Glutamatergic neuron (in vitro differentiated cells): ENCODE results near the gene ATP7A. TPM values are rescaled to one million over a fixed set of nuclear protein-coding genes. Genes with fewer than 3 reads are reported as not detected.

Experiments
- DNase-seq: peaks from one replicate; pipeline ENCODE4 v3.0.0; 2022
- H3K27ac Mint-ChIP-seq: one replicate; pipeline ENCODE4 v1.8.0; 2020; ENCODE audit warnings: mild to moderate bottlenecking, mixed read lengths, inconsistent platforms; ENCODE audit not compliant: unreplicated experiment
- H3K27me3 Mint-ChIP-seq: one replicate; pipeline ENCODE4 v1.8.0; 2020; ENCODE audit warnings: mild to moderate bottlenecking, moderate library complexity, mixed read lengths, inconsistent platforms; ENCODE audit not compliant: unreplicated experiment
- H3K36me3 Mint-ChIP-seq: one replicate; pipeline ENCODE4 v1.8.0; 2020; ENCODE audit warnings: mild to moderate bottlenecking, mixed read lengths, inconsistent platforms; ENCODE audit not compliant: unreplicated experiment
- H3K4me1 Mint-ChIP-seq: one replicate; pipeline ENCODE4 v1.8.0; 2020; ENCODE audit warnings: mild to moderate bottlenecking, low read depth, mixed read lengths, inconsistent platforms; ENCODE audit not compliant: unreplicated experiment
- H3K4me3 Mint-ChIP-seq: one replicate; pipeline ENCODE4 v1.8.0; 2020; ENCODE audit warnings: mild to moderate bottlenecking, mixed read lengths, inconsistent platforms; ENCODE audit not compliant: unreplicated experiment
- H3K9me3 Mint-ChIP-seq: one replicate; pipeline ENCODE4 v1.8.0; 2020; ENCODE audit warnings: mild to moderate bottlenecking, moderate library complexity, mixed read lengths, inconsistent platforms; ENCODE audit not compliant: unreplicated experiment
- total RNA-seq: library from RNA; stranded (reverse); fragmentation: NEBNext Ultra II Directional; extraction: Animal tissue kit (Norgen Biotek cat#: 25700); gene quantifications from one replicate; pipeline ENCODE4 v1.2.1, GENCODE V29; 2021; ENCODE audit not compliant: unreplicated experiment
- TF ChIP-seq, protein P1 (sequence below): fragments of 200-600 bp; sonication (generic); IDR thresholded peaks from one replicate; pipeline ENCODE4 v1.5.0; 2021; ENCODE audit not compliant: partially characterized antibody, unreplicated experiment

Gene ATP7A
- total RNA-seq, 1 donor from 2014 or later = 11.5 TPM

DNA sequence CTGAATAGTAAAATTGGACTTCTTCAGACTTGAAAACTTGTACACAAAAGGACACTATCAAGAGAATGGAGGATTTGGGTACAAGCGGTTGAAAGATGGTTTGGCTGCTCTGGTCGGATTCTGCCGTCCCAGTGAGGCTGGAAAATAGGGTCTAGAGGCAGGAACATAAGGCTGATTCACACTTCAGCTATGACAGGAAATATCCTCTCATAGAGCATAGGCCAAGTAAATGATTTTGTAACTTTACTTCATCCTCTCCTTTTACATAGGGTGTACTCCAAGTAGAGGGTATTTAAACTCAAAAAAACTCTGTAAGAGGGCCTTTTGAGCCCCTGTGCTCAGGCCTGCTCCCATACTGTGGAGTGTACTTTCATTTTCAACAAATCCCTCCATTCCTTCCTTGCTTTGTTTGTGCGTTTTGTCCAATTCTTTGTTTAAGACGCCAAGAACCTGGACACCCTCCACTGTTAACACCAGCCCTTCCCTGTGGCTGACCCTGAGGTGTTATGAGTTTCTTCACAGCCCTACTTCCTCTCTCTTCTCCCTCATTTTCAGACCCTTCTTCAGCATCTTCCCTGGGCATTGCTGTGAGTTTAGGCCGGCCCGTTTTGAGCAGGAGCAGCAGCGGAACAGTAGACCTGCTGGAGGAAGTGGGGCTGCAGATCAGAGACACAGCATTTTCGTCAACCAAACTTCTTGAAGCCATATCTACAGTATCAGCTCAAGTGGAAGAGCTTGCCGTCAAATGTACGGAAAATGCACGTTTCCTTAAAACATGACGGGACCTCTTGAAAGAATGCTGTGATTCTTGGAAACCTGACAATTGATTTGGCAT lies 51.8 kb downstream of the ATP7A start:
- Mint-ChIP-seq H3K9me3 (no peaks in the 10 kb centered on the region), H3K4me3 (no peak overlapping the region), H3K4me1 (no peaks in the 10 kb centered on the region), H3K27ac (no peak overlapping the region), H3K36me3 (no peaks in the 10 kb centered on the region), H3K27me3 (no peaks in the 10 kb centered on the region)
- TF ChIP-seq, protein P1, sequence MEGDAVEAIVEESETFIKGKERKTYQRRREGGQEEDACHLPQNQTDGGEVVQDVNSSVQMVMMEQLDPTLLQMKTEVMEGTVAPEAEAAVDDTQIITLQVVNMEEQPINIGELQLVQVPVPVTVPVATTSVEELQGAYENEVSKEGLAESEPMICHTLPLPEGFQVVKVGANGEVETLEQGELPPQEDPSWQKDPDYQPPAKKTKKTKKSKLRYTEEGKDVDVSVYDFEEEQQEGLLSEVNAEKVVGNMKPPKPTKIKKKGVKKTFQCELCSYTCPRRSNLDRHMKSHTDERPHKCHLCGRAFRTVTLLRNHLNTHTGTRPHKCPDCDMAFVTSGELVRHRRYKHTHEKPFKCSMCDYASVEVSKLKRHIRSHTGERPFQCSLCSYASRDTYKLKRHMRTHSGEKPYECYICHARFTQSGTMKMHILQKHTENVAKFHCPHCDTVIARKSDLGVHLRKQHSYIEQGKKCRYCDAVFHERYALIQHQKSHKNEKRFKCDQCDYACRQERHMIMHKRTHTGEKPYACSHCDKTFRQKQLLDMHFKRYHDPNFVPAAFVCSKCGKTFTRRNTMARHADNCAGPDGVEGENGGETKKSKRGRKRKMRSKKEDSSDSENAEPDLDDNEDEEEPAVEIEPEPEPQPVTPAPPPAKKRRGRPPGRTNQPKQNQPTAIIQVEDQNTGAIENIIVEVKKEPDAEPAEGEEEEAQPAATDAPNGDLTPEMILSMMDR = no peak
- DNase-seq = no peak

DNA sequence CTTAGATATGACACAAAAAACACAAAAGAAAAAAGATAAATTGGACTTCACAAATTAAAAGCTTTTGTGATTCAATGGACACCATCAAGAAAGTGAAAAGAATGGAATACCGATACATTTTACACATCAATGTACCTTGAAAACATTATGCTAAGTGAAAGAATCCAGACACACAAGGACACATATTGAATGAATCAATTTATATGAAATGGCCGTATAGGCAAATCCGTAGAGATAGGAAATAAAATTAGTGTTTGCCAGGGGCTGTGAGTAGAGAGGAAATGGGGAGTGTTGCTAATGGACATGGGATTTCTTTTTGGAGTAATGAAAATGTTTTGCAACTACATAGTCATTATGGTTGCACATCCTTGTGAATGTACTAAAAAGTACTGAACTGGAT lies 55.9 kb downstream of the ATP7A start:
- no peaks in the 10 kb centered on the region for H3K27me3 Mint-ChIP-seq

DNA sequence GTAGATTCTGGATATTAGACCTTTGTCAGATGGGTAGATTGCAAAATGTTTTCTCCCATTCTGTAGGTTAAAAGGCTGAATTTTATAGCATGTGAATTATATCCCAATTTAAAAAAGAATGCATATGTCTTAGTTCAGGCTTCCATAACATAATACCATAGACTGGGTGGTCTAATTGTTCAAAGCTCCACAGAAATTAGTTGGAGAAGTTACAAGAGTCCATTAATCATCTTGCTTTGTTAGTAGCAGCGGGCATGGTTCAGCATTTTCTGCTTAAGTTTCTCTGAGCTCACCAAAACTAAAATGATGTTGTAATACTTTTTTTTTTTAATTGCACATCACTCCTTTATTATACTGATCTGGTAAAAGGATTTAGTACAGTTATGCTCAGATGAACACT lies 57.1 kb downstream of the ATP7A start:
- Mint-ChIP-seq H3K27ac (no peak overlapping the region), H3K9me3 (no peaks in the 10 kb centered on the region), H3K27me3 (no peaks in the 10 kb centered on the region), H3K4me1 (no peaks in the 10 kb centered on the region), H3K36me3 (no peaks in the 10 kb centered on the region), H3K4me3 (no peak overlapping the region)
- TF ChIP-seq, protein P1 = no peak
- no peak for DNase-seq

More for the DNA sequence above, 55.9 kb downstream of the ATP7A start:
- H3K4me3 Mint-ChIP-seq = no peak overlapping the region
- DNase-seq = no peak
- no peak overlapping the region for H3K27ac Mint-ChIP-seq
- TF ChIP-seq, protein P1 = no peak
- no peaks in the 10 kb centered on the region for H3K36me3 Mint-ChIP-seq
- H3K4me1 Mint-ChIP-seq = no peaks in the 10 kb centered on the region
- H3K9me3 Mint-ChIP-seq = no peaks in the 10 kb centered on the region

DNA sequence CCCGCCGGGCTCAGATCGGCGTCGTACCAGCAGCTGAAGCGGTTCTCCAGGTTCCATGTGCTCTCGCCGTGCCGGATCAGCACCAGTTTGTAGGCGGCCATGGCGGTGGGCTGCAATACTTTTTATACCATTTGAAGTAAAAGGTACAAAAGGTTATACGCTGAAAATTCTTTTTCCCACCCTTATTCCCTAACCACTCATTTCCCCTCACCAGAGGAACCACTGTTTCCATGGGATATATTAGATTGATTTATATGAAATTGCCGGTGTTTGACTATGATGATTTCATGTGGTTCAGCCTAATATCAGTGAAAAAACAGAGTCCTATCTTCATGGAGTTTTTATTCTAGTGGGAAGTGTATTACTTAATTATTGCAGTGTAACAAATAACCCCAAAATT lies 59.0 kb downstream of the ATP7A start, which contains the start of gene PGAM4:
Gene PGAM4, minus strand, starts transcription at position 101 of the 400 bp plus-strand sequence. Its CDS starts 0 bp downstream, at position 101.
- Mint-ChIP-seq H3K36me3 (no peaks in the 10 kb centered on the region), H3K27ac (no peak within 1 kb of the TSS), H3K9me3 (no peaks in the 10 kb centered on the region), H3K4me3 (no peak within 1 kb of the TSS), H3K27me3 (no peaks in the 10 kb centered on the region), H3K4me1 (no peaks in the 10 kb centered on the region)
- TF ChIP-seq, protein P1 = no peak
- DNase-seq = no peak

DNA sequence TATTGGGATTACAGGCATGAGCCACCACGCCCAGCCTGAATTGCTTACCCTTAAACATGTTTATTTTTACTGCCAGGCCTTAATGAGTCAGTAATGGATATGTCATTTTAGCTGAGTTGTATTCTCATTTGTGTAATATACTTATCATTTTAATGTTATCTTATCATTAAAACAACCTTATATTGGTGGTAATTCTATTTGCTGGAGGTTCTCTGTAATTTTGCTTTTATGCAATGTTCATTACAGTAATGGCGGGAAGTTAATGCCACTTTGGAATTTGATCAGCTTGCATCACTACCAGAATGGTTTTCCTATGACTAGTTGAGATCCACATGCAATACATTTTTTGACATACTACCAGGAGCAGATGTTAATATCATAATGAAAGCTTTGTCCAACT lies 65.3 kb downstream of the ATP7A start:
- no peaks in the 10 kb centered on the region for H3K36me3 Mint-ChIP-seq
- H3K9me3 Mint-ChIP-seq = no peaks in the 10 kb centered on the region
- H3K4me1 Mint-ChIP-seq = no peaks in the 10 kb centered on the region
- DNase-seq = no peak
- H3K27me3 Mint-ChIP-seq = no peaks in the 10 kb centered on the region
- no peak overlapping the region for H3K4me3 Mint-ChIP-seq
- no peak overlapping the region for H3K27ac Mint-ChIP-seq
- TF ChIP-seq, protein P1 = no peak
